Muscle of back (tissue), 11 donors: ENCODE measurements around the gene ZNRF3. TPM values are rescaled to one million over a fixed set of nuclear protein-coding genes. Genes with fewer than 3 reads are reported as not detected.

Experiments
- DNase-seq, 3 donors: peaks; one replicate each; pipeline versions ENCODE4 v3.0.0 to v3.0.0-alpha.2; 2013
- polyA plus RNA-seq, 10 donors: library from polyadenylated mRNA; unstranded; fragments of 120-200 nt; gene quantifications; one replicate each; pipeline ENCODE4 v1.2.1, GENCODE V29; 2013; ENCODE audit not compliant: insufficient read length in 10 of 10

ZNRF3 gene
- polyA plus RNA-seq, 10 donors: 7.6 to 11.3 (median 9.0) TPM

DNA sequence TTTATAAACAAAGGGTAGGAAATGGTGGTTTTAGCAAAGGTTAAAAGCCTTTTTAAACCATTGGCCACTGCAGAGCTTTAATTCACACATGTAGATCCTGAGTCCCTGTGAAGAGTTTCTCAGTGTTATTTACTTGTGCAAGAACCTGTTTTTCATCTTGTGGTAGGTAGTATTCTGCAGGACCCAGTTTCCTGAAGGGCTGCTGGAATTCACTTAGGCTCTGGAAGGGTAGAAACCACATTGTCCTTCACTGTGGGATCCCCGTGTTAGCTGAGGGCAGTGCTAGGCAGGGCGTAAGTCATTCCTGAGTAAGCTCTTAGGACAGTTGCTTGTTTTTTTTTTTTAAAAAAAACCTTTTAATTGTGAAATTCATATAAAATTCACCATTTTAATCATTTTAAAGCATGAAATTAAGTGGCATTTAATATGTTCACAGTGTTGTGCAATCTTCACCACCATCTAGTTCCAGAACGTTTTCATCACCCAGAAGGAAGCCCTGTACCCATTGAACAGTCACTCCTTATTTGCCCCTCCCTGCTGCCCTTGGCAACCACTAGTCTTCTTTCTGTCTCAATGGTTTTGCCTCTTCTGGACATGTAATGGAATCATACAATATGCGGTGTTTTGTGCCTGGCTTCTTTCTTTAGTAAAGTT, 100.5 kb downstream of the ZNRF3 start:
- no peak for DNase-seq

GRCh38 chr22:28984482-28985158, 101.2 kb downstream of the ZNRF3 start:
- DNase-seq: no peak

DNA sequence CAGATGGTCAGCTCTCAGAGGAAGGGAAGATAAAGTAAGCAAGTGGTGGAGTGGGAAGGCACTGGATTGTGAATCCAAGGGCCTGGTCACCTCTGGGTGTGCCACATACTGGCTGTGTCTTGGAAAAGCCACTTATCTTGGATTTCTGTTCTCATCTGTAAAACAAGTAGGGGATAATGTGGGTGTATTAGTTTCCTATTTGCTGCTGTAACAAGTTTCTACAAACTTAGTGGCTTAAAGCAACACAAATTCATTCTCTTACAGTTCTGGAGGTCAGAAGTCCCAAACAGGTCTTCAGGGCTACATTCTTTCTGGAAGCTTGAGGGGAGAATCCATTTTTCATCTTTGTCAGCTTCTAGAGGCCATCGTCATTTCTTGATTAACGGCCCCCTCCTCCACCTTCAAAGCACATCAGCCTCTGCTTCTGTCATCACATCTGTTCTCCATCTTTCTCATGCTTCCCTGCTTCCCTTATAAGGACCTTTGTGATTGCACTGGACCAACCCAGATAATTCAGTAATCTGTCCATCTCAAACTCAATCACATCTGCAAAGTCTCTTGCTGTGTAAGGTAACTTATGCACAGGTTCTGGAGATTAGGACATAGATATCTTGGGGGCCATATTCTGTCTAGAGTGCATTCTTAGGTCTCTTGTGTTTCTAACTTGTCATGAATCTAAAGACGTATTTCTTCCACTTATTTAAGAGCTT, 102.4 kb downstream of the ZNRF3 start:
- DNase-seq: no peak

DNA sequence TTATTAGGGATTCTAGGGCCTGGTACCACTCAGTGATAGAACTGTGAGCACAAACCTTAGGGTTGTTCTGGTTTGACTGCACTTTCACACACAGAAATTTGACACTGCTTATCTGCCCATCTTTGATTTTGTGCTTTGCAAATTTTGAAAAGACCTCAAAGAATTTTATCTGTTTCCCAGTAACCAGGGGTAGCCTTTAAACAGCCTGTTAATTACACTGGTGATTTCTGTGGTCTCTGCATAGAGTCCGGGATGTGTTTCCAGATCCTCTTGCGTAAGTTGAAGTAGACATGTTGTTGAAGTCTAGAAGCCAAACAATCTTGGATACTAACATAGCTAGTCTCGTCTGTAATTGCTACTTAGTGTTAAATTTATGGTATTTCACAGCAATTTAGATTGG, 103.0 kb downstream of the ZNRF3 start:
- no peak for DNase-seq

DNA sequence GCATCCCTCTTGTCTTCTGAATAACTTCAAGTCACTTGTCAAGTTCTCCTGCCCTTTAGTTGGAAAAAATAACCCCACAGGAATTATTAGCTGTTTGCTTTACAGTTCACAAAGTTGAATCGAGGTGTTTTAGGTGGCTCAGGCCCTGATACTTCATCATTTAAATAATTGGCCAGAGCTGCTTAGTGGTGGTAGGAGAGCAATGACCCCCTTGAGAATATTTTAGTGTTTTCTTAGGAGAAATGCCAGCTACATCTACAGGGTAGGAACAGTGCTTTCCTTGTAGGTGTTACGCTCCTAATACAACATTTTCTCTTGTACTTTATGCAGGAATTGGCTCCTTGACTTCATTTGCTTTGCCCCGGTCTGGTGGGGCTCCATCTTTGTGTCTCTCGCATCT, 105.1 kb downstream of the ZNRF3 start:
- DNase-seq: no peak

- no peak for DNase-seq
Measured at GRCh38 chr22:28989035-28989464, 105.7 kb downstream of the ZNRF3 start.

DNA sequence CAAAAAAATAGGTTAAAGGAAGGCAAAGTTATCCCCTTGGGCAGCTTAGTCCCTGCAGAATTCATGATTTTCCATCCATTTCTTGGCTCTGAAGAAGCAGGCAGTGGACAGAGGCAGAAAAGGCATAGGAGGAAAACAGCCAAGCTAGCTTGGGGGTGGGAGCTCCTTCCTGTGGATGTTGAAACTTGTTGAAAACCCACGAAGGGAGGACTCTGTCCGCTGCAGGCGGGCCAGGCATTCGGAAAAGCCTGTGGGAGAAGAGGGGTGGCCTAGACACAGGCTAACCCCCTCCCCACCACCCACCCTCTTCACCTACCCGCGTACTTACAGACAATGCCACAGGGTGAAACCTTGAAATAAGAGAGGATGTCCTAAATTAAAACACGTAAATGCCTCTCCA, 106.1 kb downstream of the ZNRF3 start:
- no peak for DNase-seq

GRCh38 chr22:28989912-28990311, 106.5 kb downstream of the ZNRF3 start:
- no peak for DNase-seq

GRCh38 chr22:28992565-28993356, 109.4 kb downstream of the ZNRF3 start:
- no peak for DNase-seq

DNA sequence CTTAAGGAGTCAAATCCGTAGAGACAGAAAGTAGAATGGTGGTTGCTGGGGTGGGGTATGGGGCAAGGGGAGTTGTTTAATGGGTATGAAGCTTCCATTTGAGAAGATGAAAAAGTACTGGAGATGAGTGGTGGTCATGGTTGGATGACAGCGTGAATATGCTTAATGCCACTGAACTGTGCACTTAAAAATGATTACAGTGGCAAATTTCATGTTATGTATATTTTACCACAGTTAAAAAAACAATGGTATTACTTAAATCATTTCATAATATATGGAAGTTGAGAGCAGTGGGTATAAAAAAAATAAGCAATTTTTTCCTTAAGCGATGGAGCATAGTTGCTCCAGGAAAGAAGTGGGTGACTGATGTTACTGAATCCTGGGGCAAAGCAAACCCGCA, 111.2 kb downstream of the ZNRF3 start:
- no peak for DNase-seq

GRCh38 chr22:28995551-28995950, 112.2 kb downstream of the ZNRF3 start:
- no peak for DNase-seq

DNA sequence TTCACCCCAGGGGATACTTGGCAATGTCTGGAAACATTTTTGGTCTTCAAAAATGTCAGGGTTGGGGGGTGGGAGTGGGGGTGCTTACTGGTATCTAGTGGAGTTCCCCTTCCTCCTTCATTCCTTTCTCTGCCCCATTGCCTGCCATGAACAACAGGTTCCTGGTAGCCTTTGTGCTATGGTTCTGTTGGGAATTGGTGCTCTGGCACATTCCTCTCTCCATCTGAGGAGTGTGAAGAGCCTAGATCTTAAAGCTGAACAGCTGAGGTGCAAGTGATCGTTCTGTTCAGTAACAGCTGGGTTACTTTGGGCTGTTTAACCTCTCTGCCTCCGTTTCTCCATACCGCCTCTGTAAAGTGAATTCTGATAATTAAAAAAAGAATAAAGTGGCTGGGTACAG, 114.0 kb downstream of the ZNRF3 start:
- DNase-seq: no peak

- no peak for DNase-seq
Measured at GRCh38 chr22:28998681-28999080, 115.3 kb downstream of the ZNRF3 start.

GRCh38 chr22:28999510-28999909, 116.1 kb downstream of the ZNRF3 start:
- no peak for DNase-seq

- no peak for DNase-seq
Measured at GRCh38 chr22:28999919-29000556, 116.7 kb downstream of the ZNRF3 start.

DNA sequence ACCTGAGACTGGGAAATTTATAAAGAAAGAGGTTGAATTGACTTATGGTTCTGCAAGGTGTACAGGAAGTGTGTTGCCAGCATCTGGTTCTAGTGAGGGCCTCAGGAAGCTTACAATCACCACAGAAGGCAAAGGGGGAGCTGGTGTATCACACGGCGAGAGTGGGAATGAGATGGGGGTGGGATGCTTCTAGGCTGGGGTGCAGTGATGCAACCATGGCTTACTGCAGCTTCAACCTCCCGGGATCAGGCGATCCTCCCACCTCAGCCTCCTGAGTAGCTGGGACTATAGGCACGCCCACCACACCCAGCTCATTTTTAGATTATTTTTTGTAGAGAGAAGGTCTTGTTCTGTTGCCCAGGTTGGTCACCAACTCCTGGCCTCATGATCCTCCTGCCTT, 117.3 kb downstream of the ZNRF3 start:
- DNase-seq: no peak

DNA sequence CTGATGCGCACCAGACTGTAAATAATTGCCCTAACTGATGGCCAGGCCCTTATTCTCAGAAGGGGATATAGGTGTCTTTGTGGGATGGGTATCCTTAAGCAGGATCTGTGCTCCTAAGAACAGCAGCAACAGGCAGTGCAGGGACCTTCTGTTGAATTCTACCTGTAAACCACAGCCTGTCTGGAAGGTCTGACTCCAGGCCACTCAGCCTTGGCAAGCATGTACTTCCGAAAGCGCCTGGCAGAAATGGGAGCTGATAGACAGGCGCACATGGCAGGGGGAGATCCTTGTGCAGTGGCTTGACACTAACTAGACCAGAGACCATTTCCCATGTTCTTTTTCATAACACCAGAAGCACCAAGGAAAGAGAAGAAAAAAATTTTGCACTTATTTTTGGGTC, 119.2 kb downstream of the ZNRF3 start:
- DNase-seq: peak in 1 of 3 donors; percentile 37

GRCh38 chr22:29003552-29003951, 120.2 kb downstream of the ZNRF3 start:
- DNase-seq: no peak

GRCh38 chr22:29003975-29004646, 120.7 kb downstream of the ZNRF3 start:
- no peak for DNase-seq

DNA sequence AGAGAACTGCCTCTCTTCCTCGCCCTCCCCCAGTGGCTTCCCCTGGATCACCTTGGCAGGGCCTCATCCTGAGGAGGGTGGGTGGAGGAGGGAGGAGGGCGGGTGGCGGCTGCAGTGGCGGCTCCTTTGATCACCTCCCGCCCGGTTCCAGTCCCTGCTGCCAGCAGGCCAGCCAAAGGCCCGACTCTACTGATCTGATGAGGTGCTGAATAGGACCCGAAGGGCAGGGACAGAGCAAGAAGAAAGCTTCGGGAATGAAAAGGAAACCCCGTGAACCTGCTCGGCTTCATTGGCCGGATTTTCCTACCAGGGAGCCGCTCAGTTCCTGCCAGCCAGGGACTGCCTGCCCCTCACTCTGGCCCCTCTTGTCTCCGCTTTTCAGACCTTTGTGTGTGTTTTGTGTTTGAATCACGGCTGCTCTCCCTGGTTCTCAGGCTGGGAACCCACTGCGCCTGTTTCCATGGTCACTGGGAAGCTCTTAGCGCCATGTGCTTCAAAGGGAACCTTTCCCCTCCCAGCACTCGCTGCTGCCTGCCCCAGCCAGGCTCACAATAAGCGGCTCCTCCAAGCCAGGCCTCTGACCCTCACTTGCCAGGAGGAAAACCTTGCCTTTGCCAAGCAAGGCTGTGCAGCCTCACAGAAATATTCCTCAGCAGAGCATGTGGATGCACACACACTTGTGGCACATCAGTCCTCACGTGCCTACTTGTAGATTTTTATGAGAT, 121.4 kb downstream of the ZNRF3 start:
- DNase-seq: peak in 2 of 3 donors; percentile 25 to 49
